Measurements from ENCODE around the gene GPATCH1.

GPATCH1 gene

DNA sequence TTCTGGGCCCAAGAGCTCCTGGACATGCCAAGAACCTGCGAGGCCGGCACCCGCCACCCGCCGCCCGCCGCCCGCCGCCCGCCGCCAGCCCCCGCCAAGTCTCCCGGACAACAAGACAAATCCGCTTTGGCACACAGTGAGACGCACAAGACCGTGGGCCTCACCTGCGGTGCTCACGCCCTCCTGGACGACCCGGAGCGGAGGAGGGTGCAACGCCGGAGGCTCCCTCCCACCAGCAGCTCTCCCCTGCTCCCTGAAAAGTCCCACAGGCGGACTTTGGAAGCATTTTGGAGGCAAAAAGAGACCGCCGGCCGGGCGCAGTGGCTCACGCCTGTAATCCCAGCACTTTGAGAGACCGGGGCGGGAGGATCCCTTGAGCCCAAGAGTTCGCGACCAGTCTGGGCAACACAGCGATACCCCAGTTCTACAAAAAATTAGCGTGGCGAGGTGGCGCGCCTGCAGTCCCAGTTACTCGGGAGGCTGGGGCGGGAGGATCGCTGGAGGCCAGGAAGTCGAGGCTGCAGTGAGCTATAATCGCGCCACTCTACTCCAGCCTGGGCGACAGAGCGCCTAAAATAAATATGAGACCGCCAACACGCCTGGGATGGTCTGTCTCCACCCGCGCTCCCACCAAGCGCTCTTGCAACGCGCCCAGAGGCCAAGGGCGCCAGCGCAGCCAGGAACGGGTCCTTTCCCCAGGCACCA is 17.1 kb upstream of the GPATCH1 start:
- peak; percentile 57 for DNase-seq (ENCODE audit: low spot score)
- TF ChIP-seq, protein P1, sequence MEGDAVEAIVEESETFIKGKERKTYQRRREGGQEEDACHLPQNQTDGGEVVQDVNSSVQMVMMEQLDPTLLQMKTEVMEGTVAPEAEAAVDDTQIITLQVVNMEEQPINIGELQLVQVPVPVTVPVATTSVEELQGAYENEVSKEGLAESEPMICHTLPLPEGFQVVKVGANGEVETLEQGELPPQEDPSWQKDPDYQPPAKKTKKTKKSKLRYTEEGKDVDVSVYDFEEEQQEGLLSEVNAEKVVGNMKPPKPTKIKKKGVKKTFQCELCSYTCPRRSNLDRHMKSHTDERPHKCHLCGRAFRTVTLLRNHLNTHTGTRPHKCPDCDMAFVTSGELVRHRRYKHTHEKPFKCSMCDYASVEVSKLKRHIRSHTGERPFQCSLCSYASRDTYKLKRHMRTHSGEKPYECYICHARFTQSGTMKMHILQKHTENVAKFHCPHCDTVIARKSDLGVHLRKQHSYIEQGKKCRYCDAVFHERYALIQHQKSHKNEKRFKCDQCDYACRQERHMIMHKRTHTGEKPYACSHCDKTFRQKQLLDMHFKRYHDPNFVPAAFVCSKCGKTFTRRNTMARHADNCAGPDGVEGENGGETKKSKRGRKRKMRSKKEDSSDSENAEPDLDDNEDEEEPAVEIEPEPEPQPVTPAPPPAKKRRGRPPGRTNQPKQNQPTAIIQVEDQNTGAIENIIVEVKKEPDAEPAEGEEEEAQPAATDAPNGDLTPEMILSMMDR (IDR thresholded peaks at IDR 0.05; ENCODE audit: extremely low read depth, insufficient read depth, missing control alignments), result no peak
- in situ Hi-C loops (cut with MboI; ENCODE audit: low pct_unique_long_range_greater_than_20kb, low sequenced_read_pairs, unreplicated experiment), result no loop called here

DNA sequence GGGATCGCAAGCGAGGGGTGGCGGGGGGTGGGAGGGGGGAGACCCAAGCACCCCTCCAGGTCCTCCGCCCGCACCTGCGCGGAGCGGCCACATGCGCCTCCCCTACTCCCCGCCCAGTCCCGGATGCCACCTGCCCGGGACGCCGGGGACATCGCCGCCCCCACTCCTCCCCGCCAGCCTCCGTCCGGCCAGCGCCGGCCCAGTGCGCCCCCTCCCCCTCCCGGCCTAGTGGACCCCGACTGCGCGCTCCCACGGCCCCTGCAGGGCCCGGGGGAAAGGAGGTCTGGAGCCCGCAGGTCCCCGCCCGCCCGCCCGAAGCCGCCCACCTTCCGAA is 16.6 kb upstream of the GPATCH1 start:
- in situ Hi-C loops (cut with MboI; ENCODE audit: low pct_unique_long_range_greater_than_20kb, low sequenced_read_pairs, unreplicated experiment), result no loop called here
- TF ChIP-seq, protein P1 (IDR thresholded peaks at IDR 0.05; ENCODE audit: extremely low read depth, insufficient read depth, missing control alignments), result no peak
- DNase-seq (ENCODE audit: low spot score), result peak; percentile 57

DNA sequence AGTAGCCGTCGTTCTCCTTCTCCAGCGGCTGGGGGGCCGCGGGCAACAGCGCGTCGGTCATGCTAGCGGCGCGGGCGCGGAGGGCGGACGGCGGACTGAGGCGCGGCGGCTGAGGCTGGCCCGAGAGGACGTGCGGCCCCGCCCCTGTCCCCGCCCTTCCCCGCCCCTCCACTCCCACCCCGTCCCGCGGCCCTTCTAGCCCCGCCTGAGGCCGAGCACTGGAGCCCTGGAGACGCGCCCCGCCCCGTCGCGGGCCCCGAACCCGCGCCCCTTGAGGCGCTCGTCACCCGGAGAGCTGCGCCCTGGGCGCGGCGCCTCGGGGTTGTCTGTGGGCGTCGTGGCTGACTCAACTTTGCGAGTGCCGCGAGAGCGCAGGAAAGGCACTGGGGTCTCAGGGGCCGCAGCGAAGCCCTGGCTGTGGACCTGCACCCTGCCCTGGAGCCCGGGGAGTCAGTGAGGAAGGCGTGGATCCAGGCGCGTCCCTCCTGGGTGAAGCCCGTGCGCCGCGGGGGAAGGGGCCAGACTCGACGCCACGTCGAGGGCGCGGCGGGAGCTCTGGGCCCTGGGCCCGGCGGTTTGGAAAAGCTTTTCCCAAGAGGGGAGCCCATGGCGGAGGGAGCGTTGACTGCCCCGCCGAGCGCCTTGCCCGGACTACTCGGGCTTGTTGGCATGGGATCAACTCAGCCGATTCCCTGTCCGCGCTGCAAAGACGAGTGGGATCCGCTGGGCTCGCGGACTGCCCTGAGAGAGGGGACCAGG is 16.0 kb upstream of the GPATCH1 start, which contains the start of gene RHPN2:
TSS of gene RHPN2 (minus strand) at position 97 of the 759 bp plus-strand sequence. CDS start at position 61, 36 bp downstream.
- TF ChIP-seq, protein P1 (IDR thresholded peaks at IDR 0.05; ENCODE audit: extremely low read depth, insufficient read depth, missing control alignments), result no peak
- in situ Hi-C loops (cut with MboI; ENCODE audit: low pct_unique_long_range_greater_than_20kb, low sequenced_read_pairs, unreplicated experiment), result no loop called here
- DNase-seq (ENCODE audit: low spot score), result peak; percentile 90

DNA sequence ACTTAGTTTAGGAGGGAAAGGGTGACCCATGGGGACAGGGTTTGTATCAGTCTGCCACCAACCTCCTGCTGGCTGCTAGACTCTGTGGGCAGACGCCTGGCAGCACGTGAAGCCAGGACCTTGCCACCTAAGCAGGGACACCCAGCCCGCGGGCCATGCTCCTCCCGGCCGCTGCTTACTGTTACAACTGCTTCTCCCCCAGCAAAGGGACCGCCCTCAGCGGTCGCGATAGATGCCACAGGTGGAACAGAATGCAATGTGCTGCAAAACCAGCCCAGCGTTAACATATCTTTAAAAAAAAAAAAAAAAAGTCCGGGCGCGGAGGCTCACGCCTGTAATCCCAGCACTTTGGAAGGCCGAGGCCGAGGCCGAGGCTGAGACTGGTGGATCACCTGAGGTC is 14.4 kb upstream of the GPATCH1 start:
- in situ Hi-C loops (cut with MboI; ENCODE audit: low pct_unique_long_range_greater_than_20kb, low sequenced_read_pairs, unreplicated experiment), result no loop called here
- DNase-seq (ENCODE audit: low spot score), result no peak
- TF ChIP-seq, protein P1 (IDR thresholded peaks at IDR 0.05; ENCODE audit: extremely low read depth, insufficient read depth, missing control alignments), result no peak

DNA sequence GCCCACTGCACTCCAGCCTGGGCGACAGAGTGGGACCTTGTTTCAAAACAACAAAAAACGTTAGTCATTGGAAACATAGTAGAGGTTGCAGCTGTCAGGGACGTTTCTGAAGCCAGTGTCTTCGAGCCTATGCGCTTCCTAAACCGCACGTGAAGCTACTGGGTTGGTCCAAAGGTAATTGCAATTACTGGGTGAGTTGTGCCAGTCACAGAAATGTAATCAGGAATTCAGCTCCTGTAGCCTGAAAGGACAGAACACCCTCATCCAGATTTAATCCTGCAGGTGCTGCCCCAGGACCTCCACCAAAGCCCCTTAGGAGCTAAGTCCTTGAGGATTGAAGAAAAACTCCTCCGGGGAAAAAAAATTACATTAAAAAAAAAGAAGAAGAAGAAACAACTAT is 13.9 kb upstream of the GPATCH1 start:
- TF ChIP-seq, protein P1 (IDR thresholded peaks at IDR 0.05; ENCODE audit: extremely low read depth, insufficient read depth, missing control alignments), result no peak
- DNase-seq (ENCODE audit: low spot score), result no peak
- in situ Hi-C loops (cut with MboI; ENCODE audit: low pct_unique_long_range_greater_than_20kb, low sequenced_read_pairs, unreplicated experiment), result no loop called here

DNA sequence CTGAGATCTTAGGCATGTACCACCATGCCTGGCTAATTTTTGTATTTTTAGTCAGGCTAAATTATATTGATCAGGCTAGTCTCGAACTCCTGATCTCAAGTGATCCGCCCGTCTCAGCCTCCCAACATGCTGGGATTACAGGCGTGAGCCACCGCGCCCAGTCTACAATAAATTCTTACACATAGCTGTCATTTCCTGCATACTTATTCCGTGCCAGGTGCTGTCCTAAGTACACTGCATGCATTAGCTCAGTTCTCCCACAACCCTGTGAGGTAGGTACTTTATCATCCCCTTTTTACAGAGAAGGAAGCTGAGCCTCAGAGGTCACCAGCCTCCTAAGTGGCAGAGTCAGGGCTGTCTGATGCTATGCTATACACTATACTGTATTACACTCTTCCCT is 9.1 kb upstream of the GPATCH1 start:
- in situ Hi-C loops (cut with MboI; ENCODE audit: low pct_unique_long_range_greater_than_20kb, low sequenced_read_pairs, unreplicated experiment), result no loop called here
- no peak for DNase-seq (ENCODE audit: low spot score)
- TF ChIP-seq, protein P1 (IDR thresholded peaks at IDR 0.05; ENCODE audit: extremely low read depth, insufficient read depth, missing control alignments), result no peak
